Activated CD4-positive, CD25-positive, alpha-beta regulatory T cell treated with anti-CD3 and anti-CD28 coated beads, Interleukin-2, amount 50 U/mL, for 24 hours (primary cell): Measurements from ENCODE around the gene NAPSA.
"Not testable (repeated sequence)": the region's sequence is repeated elsewhere in the genome, so short reads cannot be mapped to it uniquely, and the experiment has no call there.

Experiments used
- ATAC-seq, 2 donors: fragments of 150-1000 bp; cut with Tn5 transposase; one replicate each; pipeline ENCODE4 v1.10.0; 2021; ENCODE audit warnings: mild to moderate bottlenecking in 1 of 2, moderate library complexity in 1 of 2

The NAPSA gene

DNA sequence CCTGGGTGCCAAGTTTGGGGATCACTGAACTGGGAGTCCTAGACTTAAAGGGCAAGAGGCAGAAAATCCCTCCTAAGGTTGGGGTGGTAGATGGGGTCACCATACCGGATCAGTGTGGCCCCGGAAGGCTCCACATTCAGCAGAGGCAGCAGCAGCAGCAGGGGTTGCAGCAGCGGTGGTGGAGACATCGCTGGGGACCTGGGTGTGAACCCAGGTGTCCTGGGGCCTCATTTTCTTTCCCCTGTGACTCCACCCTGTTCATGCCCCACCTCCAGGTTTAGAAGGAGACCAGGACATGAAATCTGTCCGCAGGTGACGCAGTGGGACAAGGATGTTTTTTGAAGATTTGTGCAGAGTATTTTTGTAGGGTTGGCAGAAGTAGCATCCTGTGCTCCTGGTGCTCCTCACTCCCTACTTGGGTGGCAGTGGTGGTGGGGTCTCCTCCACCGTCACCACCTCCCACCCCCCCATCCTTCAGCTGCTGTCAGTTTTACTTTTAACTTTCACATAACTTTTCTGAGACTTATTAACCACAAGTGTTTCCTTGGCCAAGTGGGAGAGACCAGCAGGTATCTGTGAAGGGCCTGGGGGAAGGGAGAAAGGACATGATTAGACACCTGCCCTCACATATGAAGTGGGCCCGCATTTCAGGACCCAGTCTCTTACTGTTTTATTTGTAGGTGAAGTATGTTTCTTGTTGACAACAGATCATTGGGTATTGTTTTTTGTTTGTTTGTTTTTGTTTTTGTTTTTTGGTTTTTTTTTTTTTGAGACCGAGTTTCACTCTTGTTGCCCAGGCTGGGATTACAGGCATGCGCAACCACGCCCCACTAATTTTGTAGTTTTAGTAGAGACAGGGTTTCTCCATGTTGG is at the start of gene NAPSA:
Gene NAPSA, minus strand, starts transcription at position 206 of the 873 bp plus-strand sequence. Its CDS starts 18 bp downstream, at position 188.
- ATAC-seq: no peak

DNA sequence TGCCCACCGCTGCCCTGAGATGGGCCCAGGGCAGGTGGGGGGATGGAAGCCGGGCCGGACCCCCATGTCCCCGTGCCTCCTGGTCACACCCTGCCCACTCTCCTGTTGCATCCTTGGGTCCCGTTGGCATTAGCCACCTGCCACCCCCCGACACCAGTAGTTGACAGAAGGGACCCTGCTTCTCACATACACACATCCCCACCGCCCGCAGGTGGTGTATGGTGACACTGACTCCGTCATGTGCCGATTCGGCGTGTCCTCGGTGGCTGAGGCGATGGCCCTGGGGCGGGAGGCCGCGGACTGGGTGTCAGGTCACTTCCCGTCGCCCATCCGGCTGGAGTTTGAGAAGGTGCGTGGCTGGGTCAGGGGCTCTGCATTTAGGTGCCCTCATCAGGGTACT is 48.1 kb upstream of the NAPSA start:
- no peak for ATAC-seq

DNA sequence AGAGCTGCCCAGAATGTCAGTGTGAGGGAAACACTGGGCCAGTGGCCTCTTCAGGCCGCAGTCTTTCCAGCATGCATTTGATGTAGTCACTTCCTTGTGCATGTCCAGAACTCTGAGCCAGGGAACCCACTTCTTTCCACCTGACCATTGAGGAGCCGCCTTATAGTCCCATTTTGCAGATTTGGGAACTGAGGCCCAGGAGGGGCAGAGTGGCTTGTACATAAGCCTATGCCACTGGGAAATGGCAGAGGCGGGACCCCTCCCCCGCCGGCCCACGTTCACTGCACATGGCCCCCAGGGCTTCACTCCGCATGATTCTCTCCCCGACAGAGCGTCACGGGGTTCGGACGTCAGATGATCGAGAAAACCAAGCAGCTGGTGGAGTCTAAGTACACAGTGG is 47.7 kb upstream of the NAPSA start:
- ATAC-seq: no peak

GRCh38 chr19:50412419-50412818 is 47.0 kb upstream of the NAPSA start:
- ATAC-seq: no peak

- ATAC-seq: no peak
Measured at GRCh38 chr19:50410109-50410508, 44.7 kb upstream of the NAPSA start.

DNA sequence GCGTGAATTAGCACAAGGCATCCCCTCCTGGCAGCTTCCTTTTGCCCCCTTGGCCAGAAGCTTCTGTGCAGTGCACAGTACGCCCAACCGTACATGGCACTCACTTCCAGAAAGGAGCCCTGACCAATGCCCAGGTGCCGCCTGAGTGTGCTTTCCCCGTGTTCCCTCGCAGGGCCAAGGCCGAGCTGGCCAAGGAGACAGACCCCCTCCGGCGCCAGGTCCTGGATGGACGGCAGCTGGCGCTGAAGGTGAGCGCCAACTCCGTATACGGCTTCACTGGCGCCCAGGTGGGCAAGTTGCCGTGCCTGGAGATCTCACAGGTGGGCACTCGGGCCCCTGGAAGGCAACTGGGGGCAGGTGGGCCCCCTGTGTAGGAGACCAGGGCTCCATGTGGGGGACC is 43.9 kb upstream of the NAPSA start:
- no peak for ATAC-seq

DNA sequence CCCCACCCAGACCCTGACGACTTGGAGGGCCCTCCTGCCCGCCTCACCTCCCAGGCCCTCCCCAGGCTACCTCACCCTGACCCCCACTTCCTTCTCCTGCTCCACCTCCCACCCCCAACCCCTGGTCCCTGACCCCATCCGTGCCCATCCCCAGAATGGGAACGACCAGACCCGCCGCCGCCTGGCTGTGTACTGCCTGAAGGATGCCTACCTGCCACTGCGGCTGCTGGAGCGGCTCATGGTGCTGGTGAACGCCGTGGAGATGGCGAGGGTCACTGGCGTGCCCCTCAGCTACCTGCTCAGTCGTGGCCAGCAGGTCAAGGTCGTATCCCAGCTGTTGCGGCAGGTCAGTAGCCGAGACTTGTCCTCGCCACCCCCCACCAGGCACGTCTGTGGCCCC is 41.4 kb upstream of the NAPSA start:
- no peak for ATAC-seq

DNA sequence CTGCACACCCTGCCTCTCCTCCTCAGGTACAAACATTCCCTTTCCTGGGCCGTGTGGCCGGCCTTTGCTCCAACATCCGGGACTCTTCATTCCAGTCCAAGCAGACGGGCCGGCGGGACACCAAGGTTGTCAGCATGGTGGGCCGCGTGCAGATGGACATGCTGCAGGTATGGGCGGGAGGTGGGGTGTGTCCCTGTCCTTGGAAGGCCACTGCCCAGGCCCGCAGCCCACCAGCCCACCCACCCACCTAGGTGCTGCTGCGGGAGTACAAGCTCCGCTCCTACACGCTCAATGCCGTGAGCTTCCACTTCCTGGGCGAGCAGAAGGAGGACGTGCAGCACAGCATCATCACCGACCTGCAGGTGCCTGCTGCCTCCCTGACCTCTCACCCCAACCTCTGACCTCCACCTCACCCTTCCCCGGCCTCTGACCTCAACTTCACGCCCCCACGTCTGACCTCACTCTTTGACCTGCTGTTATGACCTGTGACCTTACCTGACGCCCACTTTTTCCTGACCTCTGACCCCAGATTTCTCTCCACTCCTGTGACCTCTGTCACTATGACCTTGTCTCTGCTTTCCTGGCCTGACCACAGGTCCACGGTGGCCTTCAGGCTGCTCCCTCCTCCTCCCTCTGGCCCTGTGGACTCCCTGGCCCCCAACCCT is 40.8 kb upstream of the NAPSA start:
- no peak for ATAC-seq

- ATAC-seq: no peak
Measured at GRCh38 chr19:50402544-50403301, 37.3 kb upstream of the NAPSA start.

DNA sequence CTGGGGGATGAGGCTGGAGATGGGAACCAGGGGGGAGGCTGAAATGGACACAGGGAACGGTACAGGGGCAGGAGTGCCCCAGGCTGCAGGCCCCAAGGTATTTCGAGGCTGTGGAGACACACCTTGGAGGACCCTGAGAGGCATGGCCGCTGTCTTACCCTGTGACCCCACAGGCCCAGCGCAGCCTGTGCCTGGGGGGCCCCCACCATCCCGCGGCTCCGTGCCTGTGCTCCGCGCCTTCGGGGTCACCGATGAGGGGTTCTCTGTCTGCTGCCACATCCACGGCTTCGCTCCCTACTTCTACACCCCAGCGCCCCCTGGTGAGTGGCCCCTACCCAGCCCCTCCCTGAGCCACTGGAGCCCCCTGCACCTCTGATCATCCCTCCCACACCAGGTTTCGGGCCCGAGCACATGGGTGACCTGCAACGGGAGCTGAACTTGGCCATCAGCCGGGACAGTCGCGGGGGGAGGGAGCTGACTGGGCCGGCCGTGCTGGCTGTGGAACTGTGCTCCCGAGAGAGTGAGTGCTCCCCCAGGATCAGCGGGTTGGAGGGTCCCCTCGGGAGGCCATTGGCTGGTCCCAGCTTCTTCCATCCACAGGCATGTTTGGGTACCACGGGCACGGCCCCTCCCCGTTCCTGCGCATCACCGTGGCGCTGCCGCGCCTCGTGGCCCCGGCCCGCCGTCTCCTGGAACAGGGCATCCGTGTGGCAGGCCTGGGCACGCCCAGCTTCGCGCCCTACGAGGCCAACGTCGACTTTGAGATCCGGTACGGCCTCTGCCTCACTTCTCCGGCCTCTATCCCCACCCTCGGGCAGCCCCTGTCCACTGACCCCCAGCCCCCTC is 36.4 kb upstream of the NAPSA start:
- no peak for ATAC-seq

DNA sequence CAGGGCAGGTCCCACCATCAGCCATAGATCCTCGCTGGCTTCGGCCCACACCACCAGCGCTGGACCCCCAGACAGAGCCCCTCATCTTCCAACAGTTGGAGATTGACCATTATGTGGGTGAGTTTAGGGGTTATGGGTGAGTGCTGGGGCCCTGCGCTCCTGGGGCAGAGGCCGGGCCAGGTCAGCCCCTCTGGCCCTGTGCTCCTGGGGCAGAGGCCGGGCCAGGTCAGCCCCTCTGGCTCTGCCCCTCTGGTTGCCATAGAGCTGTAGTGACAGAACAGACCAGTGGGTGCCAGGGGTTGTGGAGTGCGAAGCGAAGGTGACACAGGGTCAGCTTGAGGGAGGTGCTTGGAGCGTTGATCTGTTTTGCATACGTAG is 33.9 kb upstream of the NAPSA start:
- ATAC-seq: no peak

DNA sequence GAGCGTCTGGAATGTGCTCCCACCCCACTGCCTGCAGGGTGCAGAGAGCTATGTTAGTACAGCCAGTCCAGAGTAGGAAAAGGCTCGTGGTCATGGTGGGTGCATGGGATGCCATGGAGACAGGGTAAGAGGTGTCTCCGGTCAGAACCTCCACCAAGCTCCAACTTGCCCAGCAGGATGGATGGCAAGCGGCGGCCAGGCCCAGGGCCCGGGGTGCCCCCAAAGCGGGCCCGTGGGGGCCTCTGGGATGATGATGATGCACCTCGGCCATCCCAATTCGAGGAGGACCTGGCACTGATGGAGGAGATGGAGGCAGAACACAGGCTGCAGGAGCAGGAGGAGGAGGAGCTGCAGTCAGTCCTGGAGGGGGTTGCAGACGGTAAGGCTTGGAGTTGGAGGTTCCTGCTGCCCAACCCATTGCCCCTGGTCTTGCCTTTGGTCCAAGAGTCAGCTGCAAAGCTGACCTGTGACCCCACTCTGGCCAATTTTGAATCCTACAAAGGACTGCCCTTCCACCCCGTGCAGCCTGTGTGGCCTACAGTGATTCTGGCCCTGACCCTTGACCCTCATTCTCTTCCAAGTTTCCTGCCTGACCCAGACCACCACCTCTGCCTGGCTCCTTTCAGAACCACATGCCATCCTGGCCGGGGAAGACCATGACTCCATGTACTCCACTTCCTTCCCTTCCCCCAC is 33.4 kb upstream of the NAPSA start:
- ATAC-seq: no peak

- no peak for ATAC-seq
Measured at GRCh38 chr19:50394017-50394416, 28.6 kb upstream of the NAPSA start.

DNA sequence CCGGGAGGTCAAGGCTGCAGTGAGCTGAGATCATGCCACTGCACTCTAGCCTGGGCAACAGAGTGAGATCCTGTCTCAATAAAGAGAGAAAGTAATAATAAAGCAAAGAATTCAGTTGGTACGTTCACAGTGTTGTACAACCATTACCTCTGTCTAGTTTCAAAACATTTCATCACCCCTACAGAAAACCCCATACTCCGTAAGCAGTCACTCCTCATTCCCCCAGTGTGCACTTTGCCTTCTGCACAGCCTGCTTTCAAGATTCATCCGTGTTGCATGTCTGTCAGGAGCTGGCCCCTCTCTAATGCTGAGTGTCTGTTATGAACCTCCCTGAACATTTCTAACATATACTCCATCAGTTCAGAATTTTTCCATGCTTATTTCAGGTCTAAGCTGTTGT is 28.1 kb upstream of the NAPSA start:
- ATAC-seq: no peak

- no peak for ATAC-seq
Measured at GRCh38 chr19:50392759-50393158, 27.3 kb upstream of the NAPSA start.

DNA sequence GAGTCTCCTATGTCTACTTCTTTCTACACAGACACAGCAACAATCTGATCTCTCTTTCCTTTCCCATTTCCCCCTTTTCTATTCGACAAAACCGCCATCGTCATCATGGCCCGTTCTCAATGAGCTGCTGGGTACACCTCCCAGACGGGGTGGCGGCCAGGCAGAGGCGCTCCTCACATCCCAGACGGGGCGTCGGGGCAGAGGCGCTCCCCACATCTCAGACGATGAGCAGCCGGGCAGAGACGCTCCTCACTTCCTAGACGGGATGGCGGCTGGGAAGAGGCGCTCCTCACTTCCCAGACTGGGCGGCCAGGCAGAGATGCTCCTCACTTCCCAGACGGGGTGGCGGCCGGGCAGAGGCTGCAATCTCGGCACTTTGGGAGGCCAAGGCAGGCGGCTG is 25.5 kb upstream of the NAPSA start:
- not testable (repeated sequence) for ATAC-seq

DNA sequence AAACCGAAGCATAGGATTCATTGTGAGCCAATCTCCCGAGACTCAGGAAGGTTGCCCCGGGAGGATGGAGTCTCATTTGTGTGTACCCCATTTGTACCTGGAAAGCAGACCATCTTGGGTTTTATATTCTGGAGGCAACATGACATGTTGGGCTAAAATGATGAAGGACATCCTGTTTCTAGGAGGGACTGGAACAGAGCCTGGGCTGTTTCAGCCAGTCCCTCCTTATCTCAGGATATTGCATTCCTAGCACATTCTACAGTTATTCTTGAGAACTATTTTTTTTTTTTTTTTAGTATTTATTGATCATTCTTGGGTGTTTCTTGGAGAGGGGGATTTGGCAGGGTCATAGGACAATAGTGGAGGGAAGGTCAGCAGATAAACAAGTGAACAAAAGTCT is 24.9 kb upstream of the NAPSA start:
- ATAC-seq: not testable (repeated sequence)

DNA sequence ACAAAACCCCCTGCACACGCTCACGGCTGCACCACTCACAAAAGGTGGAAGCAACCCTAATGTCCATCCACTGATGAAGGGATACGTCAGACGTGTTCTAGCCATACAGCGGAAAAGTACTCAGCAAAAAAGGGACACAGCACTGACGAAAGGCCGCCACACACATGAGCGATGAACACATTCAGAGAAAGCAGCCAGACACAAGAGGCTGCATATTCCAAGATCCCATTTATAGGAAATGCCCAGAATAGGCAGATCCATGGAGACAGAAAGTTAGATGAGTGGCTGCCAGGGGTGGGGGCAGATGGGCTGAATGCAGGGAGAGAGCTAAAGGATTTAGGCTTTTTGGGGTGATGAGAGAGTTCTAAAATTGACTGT is 22.4 kb upstream of the NAPSA start:
- ATAC-seq: no peak

DNA sequence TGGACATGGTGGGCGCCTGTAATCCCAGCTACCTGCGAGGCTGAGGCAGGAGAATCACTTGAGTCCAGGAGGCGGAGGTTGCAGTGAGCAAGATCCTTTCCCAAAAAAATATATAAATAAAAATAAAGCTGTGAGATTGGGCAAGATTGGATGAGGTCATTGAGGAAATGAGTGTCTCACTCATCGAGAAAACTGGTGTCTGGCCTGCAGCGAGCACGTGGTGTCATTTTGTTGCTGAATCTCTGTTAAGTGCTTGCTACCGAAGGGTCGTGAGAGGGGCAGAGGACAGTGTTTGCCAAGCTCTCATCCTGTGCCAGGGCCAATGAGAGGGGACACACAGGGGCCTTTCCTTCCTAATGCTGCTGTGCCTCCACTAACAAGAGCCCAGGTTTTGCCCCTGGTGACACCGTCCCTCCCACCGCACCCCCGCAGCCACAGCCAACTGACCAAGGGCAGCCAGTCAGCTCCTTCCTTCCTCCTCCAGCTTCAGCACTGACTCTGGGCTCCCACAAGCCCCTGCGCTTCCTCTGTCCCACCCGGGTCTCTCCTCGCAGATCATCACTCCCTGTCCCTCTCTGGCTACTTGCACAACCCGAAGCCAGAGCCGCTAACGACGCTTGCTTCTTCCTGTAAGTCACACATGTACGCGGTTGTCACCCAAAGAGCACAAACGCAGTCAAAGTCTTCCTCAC is 21.9 kb upstream of the NAPSA start:
- ATAC-seq: no peak

GRCh38 chr19:50384685-50385535 is 19.5 kb upstream of the NAPSA start:
- ATAC-seq: no peak
